GM18499 (cell line): ENCODE measurements around the gene PAM16.
"Not testable (repeated sequence)": the region's sequence is repeated elsewhere in the genome, so short reads cannot be mapped to it uniquely, and the experiment has no call there.

Source experiments
- ATAC-seq: cut with Tn5 transposase; IDR thresholded peaks from one replicate; pipeline ENCODE4 v1.9.1; 2021; ENCODE audit warnings: moderate number of reproducible peaks; ENCODE audit not compliant: insufficient read depth, unreplicated experiment

The PAM16 gene

GRCh38 chr16:4350787-4351659 lies at the start of gene PAM16:
TSS of gene PAM16 (minus strand) at chr16:4351321. CDS start at chr16:4351234, 87 bp downstream.
- ATAC-seq = peak; percentile 75

DNA sequence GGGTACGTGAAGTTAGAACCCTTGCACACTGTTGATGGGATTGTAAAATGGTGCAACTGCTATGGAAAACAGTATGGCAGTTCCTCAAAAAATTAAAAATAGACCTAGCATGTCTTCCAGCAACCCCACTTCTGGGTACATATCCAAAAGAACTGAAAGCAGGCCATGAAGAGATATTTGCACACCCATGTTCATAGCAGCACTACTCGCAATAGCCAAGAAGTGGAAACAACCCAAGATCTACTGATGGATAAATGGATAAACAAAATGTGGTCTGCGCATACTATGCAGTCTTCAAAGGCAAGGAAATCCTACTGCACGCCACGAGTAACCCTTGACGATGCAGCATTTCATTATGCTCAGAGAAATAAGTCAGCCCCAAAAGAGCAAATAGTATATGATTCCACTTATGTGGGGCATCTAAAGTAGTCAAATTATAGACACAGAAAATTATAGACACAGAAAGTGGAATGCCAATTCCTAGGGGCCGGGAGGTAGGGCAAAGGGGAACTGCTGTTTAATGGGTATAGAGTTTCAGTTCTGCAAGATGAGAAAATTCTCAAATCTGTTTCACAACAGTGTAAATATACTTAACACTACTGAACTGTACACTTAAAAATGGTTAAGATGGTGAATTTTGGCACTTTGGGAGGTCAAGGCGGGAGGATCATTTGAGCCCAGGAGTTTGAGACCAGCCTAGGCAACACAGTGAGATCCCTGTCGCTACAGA lies 48.0 kb upstream of the PAM16 start:
- no peak for ATAC-seq

- no peak for ATAC-seq
These were observed 44.1 kb upstream of the PAM16 start for GRCh38 chr16:4395055-4395726.

GRCh38 chr16:4393850-4394249 lies 42.7 kb upstream of the PAM16 start:
- ATAC-seq = not testable (repeated sequence)

DNA sequence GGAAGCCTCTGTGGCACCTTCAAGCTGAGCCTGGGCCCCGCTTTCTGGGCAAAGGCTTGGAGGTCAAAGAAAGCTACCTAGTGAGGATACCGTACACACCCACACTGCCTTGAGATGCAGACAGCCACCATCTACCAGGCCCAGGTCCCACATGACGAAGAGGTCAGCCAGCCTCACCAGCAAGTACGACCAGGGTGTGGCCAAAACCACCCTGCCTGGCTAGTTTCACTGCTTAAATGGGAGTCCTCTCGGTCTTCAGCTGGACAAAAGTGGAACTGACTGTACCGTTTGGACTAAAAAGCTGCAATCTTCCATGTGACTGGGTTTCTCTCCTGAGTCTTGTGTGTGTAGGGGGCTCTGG lies 42.1 kb upstream of the PAM16 start:
- no peak for ATAC-seq

- no peak for ATAC-seq
These were observed 41.5 kb upstream of the PAM16 start for GRCh38 chr16:4392382-4393239.

- ATAC-seq = no peak
These were observed 40.7 kb upstream of the PAM16 start for GRCh38 chr16:4391631-4392381.

DNA sequence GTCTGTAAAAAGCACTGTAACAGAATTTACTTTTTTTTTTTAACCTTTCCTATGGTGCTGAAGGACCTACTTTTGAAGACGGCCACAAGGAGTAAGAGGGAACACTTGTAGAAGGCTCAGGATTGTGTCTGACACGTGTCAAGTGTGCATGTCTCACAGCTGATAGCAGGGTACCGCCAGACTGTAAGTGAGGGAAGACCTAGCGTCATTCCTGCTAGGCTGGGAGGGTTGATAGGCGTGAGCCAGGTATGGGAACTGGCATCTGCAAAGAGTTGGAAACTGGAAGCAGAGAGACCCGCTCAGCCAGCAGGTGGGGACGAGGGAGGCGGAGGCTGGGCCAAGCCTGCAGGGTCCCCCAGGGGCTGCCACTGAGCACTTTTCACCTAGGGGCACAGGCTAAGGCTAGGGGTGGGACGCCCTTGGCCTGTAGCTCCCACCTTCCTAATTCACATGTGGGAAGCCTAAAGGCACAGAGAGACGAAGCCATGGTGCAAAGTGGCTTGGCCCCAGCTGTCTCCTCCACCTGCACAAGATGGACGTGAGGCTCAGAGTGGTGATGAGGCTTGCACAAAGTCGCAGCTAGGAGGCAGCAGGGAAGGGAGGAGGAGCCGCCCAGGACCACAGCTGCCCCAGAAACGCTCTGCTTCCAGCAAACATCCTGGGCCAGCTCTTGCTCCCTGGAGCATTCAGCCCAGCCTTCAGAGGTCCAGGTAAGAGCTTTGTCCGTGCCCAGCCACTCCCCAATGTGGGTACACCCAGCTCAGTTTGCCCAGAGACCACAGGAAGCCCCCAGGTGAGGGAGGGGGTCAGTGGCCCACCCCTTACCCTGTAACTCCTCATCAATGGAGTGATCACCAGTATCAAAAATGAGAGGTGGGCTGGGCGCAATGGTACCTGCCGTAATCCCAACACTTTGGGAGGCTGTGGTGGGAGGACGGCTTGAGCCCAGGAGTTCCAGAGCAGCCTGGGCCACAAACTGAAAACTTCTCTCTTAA lies 39.4 kb upstream of the PAM16 start:
- no peak for ATAC-seq

DNA sequence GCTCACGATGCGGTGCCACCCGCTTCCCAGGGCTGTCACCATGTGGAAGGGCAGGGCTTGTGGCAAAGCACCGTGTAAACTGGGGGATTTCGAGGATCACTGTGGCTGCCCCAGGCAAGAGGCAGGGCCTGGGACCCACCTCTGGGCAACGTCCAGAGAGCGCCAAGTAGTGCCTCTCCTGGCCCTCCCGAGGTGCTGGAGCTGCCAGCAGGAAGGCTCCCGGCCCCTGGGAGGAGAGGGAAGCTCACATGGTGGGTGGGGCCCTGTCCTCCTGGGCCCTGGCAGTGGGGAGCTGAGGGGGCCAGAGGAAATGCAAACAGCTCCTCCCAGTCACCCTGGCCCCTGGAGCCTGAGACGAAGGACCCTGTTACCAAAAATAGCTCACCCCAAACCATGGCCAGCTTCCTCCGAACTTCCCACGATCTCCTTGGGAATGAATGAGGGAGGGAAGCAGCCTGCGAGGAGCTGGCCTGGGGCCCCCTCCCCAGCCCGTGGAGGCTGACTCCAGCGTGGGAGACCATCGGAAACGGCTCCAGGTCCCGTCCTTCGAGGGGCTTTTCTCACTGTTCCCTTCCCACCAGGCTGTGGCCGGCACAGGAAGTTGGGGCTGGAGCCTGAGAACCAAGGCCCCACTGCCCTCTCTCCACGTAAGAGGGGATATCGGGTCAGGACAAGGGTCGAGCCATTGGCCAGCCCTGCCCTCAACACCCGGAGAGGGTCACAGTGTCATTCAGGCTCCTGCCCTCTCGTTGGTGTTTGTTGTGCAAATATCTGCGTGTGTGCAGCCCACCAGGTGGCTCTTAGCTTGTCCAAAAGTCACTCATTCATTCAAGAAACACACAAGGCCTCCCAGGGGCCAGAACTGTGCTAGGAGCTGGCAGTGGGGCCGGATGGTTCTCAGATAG lies 38.2 kb upstream of the PAM16 start:
- ATAC-seq = no peak

DNA sequence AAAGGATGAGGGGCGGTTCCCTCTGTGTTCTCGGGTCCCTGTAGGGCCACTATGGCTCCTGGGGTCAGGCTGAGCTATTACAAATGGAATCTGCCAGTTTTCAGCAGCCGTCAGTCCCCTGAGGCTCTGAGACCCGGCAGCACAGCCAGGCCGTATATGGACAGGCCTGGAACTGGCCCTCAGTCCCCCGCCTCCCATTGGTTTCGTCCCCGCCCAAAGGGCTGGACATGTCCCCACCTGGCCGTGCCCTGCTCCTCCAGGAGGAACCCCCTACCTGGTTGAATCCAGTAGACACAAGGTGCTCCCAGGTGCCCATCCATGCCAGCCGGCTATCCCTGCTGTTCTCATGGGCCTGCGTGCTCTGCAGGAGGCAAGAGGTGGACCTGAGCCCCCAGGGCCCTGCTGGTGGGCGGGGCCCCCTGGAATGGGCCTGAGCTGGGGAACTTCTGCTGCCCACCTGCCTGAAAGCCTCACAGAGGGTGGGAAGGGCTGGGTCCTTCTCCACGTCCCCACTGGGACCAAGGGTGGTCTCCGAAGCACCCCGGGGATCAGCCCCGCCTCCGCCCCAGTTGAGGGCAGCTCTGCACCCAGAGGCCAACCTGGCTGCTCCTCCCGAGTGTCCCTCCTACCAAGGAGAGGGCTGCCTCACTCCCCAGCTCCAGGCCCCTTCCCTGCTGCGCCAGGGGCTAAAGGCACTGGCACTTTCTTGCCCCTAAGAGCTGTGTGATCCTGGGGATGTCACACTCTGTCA lies 37.3 kb upstream of the PAM16 start:
- ATAC-seq = no peak

GRCh38 chr16:4387781-4388180 lies 36.7 kb upstream of the PAM16 start:
- ATAC-seq = no peak

GRCh38 chr16:4386951-4387565 lies 35.9 kb upstream of the PAM16 start:
- no peak for ATAC-seq

DNA sequence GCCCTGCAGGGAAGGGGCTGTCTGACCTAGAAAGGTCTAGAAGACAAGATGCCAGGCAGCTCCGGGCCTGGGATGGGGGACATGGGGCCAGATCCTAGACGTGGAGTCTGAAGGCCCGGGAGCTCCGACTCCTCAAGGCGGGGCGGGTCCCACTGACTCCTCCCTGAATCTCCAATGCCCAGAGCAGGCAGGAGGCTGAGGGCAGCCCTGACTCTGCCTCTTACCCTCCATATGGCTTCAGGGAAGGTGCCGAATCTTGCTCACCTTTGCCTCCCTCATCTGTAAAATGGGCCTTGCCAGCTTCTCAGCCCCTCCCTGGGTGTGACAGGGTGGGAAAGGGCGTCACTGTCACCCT lies 35.3 kb upstream of the PAM16 start:
- no peak for ATAC-seq

DNA sequence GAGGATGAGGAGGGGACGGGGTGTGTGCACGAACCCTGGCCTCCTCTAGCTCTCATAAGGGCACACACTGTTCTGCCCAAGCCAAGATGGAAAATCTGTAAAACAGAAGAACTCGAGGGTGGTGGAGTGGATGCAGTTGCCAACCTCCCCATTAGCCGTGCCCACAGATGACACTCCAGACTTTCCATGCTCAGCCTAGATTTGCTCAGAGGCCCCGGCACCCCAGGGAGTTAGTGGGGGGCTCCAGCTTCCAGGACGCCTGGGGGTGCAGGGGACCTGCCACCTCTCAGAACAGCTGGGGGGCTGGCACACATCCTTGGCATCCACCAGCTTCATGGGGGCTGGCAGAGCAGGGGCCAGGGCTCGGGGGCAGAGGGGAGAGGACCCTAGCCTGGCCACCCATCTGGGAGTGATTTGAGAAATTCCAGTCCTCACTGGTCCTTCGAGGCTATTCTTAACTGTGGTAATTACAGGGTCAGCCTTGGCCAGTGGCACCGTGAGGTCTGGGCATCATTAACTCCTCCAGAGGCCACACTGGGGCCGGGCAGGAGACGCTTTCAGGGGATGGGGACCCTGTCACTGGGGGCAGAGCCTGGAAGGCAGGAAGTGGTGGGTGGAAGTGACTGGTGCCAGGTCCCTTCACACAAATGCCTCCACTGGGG lies 34.8 kb upstream of the PAM16 start:
- no peak for ATAC-seq

GRCh38 chr16:4385066-4385788 lies 34.1 kb upstream of the PAM16 start:
- ATAC-seq = no peak
